ENCODE measurements around the gene HGF. TPM values are rescaled to one million over a fixed set of nuclear protein-coding genes. Genes with fewer than 3 reads are reported as not detected.

HGF gene
- total and polyA plus RNA-seq, 12 donors = 1.2 to 5.8 (median 2.5) TPM

DNA sequence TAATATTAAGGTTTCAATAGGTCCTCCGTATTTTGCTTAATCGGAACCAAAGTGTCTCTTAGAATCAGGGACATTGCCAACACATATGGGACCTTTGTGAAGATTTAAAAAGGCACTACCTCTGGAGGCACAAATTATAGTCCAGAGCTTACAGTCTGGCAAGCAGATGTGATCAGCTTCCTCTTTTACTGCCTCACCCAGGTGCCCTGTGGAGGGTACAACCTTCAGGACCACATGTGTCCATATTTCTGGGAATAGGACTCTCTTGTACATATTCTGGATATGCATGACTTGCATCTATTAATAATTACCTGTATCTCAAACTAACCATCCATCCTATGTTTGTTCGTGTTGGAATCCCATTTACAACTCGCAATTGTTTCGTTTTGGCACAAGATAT is 60.0 kb downstream of the HGF start:
- Histone ChIP-seq H3K4me3 (no peak overlapping the region), H3K9me3 (no peaks in the 10 kb centered on the region), H3K27me3 (no peaks in the 10 kb centered on the region), H3K36me3 (peaks cover 0 to 45% (median 0%) of the 10 kb centered on the region in 9 donors), H3K27ac (no peak overlapping the region), H3K4me1 (peaks cover 0 to 4% (median 0%) of the 10 kb centered on the region in 9 donors)
- DNase-seq (no peak), ATAC-seq (no peak)
- intact Hi-C loops (cut with DNase I) = loop anchor here in 2 of 10 donors (5.0 to 10.0 kb wide), 2 partner anchors 42 to 205 kb away; no protein-coding TSS in a partner anchor
- 91 to 96% methylated on average over 5 of the region's 5 CpGs for WGBS, 2 donors
- TF ChIP-seq, protein P1, sequence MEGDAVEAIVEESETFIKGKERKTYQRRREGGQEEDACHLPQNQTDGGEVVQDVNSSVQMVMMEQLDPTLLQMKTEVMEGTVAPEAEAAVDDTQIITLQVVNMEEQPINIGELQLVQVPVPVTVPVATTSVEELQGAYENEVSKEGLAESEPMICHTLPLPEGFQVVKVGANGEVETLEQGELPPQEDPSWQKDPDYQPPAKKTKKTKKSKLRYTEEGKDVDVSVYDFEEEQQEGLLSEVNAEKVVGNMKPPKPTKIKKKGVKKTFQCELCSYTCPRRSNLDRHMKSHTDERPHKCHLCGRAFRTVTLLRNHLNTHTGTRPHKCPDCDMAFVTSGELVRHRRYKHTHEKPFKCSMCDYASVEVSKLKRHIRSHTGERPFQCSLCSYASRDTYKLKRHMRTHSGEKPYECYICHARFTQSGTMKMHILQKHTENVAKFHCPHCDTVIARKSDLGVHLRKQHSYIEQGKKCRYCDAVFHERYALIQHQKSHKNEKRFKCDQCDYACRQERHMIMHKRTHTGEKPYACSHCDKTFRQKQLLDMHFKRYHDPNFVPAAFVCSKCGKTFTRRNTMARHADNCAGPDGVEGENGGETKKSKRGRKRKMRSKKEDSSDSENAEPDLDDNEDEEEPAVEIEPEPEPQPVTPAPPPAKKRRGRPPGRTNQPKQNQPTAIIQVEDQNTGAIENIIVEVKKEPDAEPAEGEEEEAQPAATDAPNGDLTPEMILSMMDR (IDR thresholded peaks at IDR 0.05) = no peak

DNA sequence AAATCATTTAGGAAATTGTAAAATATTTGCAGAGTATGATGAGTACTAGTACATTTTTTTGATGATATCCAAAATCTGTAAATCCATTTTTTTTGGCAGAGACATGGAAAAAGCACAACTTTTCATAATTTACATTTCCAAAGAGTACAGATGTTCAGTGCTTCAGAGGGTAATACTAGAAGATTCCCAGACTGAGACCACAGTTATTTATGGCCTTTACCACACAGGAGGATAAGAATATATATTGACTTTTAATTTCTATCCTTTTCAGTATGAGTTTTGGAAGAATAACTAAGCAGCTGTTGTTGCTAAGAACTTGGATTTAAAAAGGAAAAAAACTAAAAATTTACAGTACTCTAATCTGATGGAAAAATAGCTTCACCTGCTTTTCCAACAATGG is 61.9 kb downstream of the HGF start:
- Histone ChIP-seq H3K4me3 (no peak overlapping the region), H3K27me3 (no peaks in the 10 kb centered on the region), H3K36me3 (peaks cover 0 to 49% (median 0%) of the 10 kb centered on the region in 9 donors), H3K4me1 (peaks cover 0 to 4% (median 0%) of the 10 kb centered on the region in 9 donors), H3K27ac (no peak overlapping the region), H3K9me3 (no peaks in the 10 kb centered on the region)
- ATAC-seq (no peak), DNase-seq (no peak)
- intact Hi-C loops (cut with DNase I) = no loop called here
- TF ChIP-seq, protein P1 (IDR thresholded peaks at IDR 0.05) = no peak

DNA sequence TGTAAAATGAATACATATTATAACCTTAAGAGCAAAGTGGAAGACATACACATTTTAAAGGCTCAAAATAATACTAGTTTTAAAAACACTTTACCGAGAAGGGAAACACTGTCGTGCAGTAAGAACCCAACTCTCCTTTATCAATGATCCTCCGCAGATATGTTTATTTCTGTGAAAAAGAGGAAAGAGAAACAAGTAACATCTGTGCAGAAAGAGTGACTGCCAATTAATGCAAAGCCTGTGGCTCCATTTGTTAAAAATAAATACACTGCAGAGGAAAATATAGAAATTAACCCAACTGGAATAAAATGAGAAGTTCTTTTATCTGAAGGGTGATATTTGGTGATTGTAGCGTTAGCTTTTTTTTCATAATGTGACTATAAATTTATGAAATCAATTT is 62.7 kb downstream of the HGF start:
- Histone ChIP-seq H3K9me3 (no peaks in the 10 kb centered on the region), H3K4me1 (peaks cover 0 to 4% (median 0%) of the 10 kb centered on the region in 9 donors), H3K4me3 (no peak overlapping the region), H3K27me3 (no peaks in the 10 kb centered on the region), H3K27ac (no peak overlapping the region), H3K36me3 (peaks cover 0 to 56% (median 0%) of the 10 kb centered on the region in 9 donors)
- 55 to 71% methylated on average over 4 of the region's 4 CpGs for WGBS, 2 donors
- ATAC-seq (no peak), DNase-seq (no peak)
- intact Hi-C loops (cut with DNase I) = no loop called here
- TF ChIP-seq, protein P1 (IDR thresholded peaks at IDR 0.05) = no peak

DNA sequence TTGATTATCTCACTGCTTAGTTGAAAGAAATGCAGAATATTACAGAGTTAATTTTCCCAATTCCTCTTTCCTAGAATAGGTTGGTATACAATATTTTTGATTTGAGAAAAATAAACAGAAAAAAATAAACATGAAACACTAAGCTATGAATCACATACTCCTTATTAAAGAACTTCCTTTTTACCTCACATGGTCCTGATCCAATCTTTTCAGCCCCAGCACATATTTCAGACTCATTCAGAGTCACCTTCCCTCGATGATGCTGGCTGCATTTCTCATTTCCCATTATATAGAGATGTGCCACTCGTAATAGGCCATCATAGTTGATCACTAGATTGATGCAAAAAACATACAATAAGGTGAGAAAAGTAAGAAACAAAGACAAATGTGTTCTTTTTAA is 64.6 kb downstream of the HGF start:
- no peak for ATAC-seq
- Histone ChIP-seq H3K36me3 (peaks cover 0 to 36% (median 0%) of the 10 kb centered on the region in 9 donors), H3K27ac (no peak overlapping the region), H3K27me3 (no peaks in the 10 kb centered on the region), H3K4me3 (no peak overlapping the region), H3K9me3 (no peaks in the 10 kb centered on the region), H3K4me1 (peaks cover 0 to 4% (median 0%) of the 10 kb centered on the region in 9 donors)
- TF ChIP-seq, protein P1 (IDR thresholded peaks at IDR 0.05) = no peak
- no peak for DNase-seq
- WGBS, 2 donors = 67 to 86% methylated on average over 2 of the region's 2 CpGs
- intact Hi-C loops (cut with DNase I) = no loop called here

All from heart right ventricle (tissue), 16 donors.